B cell (primary cell): Measurements from ENCODE around the gene UPF1.

ENCODE experiments used
- CTCF ChIP-seq: fragments of 200-600 bp; IDR thresholded peaks from one replicate; pipeline ENCODE4 v1.8.0; 2022; ENCODE audit warnings: antibody characterized with exemption, mild to moderate bottlenecking
- EZH2 ChIP-seq: IDR thresholded peaks from 2 replicates; pipeline ENCODE4 v1.6.1; 2012; ENCODE audit warnings: borderline replicate concordance, low read depth, mild to moderate bottlenecking, moderate library complexity, low read length; ENCODE audit not compliant: insufficient read depth, poor library complexity, severe bottlenecking

DNA sequence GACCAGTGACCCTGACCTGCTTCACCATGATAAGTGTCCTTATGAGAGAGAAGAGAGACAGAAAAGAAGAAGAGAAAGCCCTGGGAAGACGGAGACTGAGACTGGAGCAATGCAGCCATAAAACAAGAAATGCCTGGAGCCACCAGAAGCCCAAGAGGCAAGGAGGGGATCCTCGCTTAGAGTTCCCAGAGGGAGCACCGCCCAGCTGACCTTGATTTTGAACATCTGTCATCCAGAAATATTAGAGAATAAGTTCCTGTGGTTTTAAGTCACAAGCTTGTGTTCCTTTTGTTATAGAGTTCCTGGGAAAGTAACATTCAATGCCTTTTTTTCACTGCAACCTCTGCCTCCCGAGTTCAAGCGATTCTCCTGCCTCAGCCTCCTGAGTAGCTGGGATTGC, 44.0 kb downstream of the UPF1 start:
- TF ChIP-seq CTCF (no peak), EZH2 (no peak)
